Breast epithelium (tissue), 3 donors: ENCODE results near the gene PFN4.

Experiments
- POLR2A ChIP-seq: fragments of 450-650 bp; IDR thresholded peaks from one replicate; pipeline ENCODE4 v1.6.1; 2016; ENCODE audit warnings: antibody characterized with exemption, mild to moderate bottlenecking, moderate library complexity
- TF ChIP-seq, protein P1 (sequence below), 3 donors: fragments of 450-650 bp; IDR thresholded peaks; one replicate each; pipeline ENCODE4 v1.5.1; 2016 to 2017; ENCODE audit warnings: antibody characterized with exemption in 3 of 3, mild to moderate bottlenecking in 3 of 3, moderate library complexity in 3 of 3

DNA sequence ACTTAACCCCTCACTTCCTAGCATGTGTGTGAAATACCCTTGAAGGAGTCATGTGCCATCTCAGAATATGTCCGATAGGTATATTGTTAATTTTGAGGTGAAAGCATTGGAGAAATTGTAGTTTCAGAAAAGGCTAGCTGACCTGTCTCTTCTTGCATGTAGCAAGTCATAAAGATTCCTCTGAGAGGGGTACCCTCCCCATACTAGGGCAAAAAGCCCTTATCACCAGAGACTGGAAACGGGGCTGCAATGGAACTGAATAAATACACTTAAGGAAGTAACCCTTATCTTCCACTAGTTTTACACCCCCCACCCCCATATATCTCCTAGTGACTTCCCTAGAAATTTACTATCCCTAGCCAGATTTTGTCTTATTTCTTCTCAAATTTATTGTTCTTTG lies 45.3 kb downstream of the PFN4 start:
- no peak for TF ChIP-seq POLR2A
- TF ChIP-seq, protein P1, sequence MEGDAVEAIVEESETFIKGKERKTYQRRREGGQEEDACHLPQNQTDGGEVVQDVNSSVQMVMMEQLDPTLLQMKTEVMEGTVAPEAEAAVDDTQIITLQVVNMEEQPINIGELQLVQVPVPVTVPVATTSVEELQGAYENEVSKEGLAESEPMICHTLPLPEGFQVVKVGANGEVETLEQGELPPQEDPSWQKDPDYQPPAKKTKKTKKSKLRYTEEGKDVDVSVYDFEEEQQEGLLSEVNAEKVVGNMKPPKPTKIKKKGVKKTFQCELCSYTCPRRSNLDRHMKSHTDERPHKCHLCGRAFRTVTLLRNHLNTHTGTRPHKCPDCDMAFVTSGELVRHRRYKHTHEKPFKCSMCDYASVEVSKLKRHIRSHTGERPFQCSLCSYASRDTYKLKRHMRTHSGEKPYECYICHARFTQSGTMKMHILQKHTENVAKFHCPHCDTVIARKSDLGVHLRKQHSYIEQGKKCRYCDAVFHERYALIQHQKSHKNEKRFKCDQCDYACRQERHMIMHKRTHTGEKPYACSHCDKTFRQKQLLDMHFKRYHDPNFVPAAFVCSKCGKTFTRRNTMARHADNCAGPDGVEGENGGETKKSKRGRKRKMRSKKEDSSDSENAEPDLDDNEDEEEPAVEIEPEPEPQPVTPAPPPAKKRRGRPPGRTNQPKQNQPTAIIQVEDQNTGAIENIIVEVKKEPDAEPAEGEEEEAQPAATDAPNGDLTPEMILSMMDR (IDR thresholded peaks at IDR 0.05) = no peak
